Measurements from ENCODE around the gene LARP4. TPM values are rescaled to one million over a fixed set of nuclear protein-coding genes. Genes with fewer than 3 reads are reported as not detected.

The LARP4 gene
- total RNA-seq (2013), result 12.7 TPM
- polyA plus RNA-seq, result 10 to 100 TPM in 2 of 3 donors, 1 to 10 TPM in 1; 5.9 to 15.8 (median 11.7) TPM
- polyA minus RNA-seq, result 5.0 and 8.9 TPM in 2 replicates
- 23.4 to 83.9 (median 36.0) reads per million in 11 experiments for total RNA-seq

DNA sequence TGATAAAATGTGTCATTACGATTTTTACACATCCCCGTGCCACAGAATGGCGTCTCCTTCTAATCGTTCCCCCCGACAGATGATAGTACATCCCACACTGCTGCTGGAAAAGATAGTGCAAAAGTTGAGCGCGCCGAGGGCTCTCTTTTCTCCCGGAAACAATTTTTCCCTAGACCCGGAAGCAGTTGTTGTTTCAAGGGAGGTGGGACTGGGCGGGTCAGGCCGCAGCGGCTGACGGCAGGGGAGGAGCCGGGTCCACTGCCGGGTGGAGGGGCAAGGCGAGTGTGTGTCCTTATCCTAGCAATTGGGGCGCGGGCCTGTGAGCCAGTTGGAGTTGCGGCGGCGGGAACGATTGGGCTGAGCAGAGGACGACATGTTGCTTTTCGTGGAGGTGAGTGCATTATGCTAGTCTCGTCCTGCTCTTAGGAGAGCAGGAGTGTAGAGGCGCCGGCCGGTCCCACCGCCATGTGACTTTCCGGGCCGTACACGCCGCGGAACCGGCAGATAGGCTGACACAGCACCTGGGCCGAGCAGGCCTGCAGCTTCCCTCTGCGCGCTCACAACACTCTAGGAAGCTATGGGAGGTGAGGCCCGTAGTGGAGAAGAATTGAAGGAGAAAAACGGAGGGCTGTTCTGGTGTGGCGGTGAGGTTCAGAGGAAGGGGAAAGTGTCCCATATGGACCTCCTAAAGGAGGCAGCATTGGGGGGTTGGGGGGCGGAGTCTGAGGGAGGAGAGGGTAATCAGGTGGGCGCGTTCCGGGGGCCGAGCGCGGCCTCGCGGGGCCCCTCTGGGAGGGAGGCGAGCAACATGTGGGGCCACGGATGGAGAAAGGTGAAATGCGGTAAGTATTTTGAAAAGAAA lies at the start of gene LARP4:
Gene LARP4 (plus strand): TSS at position 248 of the 862 bp plus-strand sequence. CDS start 126 bp downstream, at position 374.
- H3K4me1 Mint-ChIP-seq, result peaks cover 23% of the 10 kb centered on the region
- TF ChIP-seq, protein P1, sequence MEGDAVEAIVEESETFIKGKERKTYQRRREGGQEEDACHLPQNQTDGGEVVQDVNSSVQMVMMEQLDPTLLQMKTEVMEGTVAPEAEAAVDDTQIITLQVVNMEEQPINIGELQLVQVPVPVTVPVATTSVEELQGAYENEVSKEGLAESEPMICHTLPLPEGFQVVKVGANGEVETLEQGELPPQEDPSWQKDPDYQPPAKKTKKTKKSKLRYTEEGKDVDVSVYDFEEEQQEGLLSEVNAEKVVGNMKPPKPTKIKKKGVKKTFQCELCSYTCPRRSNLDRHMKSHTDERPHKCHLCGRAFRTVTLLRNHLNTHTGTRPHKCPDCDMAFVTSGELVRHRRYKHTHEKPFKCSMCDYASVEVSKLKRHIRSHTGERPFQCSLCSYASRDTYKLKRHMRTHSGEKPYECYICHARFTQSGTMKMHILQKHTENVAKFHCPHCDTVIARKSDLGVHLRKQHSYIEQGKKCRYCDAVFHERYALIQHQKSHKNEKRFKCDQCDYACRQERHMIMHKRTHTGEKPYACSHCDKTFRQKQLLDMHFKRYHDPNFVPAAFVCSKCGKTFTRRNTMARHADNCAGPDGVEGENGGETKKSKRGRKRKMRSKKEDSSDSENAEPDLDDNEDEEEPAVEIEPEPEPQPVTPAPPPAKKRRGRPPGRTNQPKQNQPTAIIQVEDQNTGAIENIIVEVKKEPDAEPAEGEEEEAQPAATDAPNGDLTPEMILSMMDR (IDR thresholded peaks at IDR 0.05), result no peak
- peaks cover 17 to 24% of the 10 kb centered on the region in 2 donors for H3K4me1 ChIP-seq (ENCODE audit: control insufficient read depth in 1 of 2, insufficient read depth in 2 of 2, low read length in 2 of 2)
- H3K79me2 ChIP-seq (ENCODE audit: insufficient read depth, low read length), result peaks cover 50% of the 10 kb centered on the region
- H3K4me2 ChIP-seq (replicated peaks; ENCODE audit: extremely low read depth, low read length, poor library complexity, severe bottlenecking), result peak within 1 kb of the TSS; percentile 89
- whole genome bisulfite sequencing (ENCODE audit: insufficient coverage), result 0% methylated on average over 46 of the region's 54 CpGs
- H3K9me3 ChIP-seq (replicated peaks in 1 of 2; ENCODE audit: control insufficient read depth in 1 of 2, insufficient read depth in 1 of 2, low read length in 2 of 2), result no peaks in the 10 kb centered on the region
- H3K27ac ChIP-seq (ENCODE audit: low read depth in 1 of 2, low read length in 2 of 2), result peak within 1 kb of the TSS; percentile 76 to 83
- peak; percentile 81 to 84 (median 83) for DNase-seq
- no peaks in the 10 kb centered on the region for H3K27me3 ChIP-seq (ENCODE audit: control insufficient read depth in 2 of 2, insufficient read depth in 2 of 2, low read length in 2 of 2)
- peaks cover 0 to 8% (median 4%) of the 10 kb centered on the region in 3 donors for H3K27me3 Mint-ChIP-seq (ENCODE audit: low read depth in 3 of 3)
- no peaks in the 10 kb centered on the region for H3K36me3 Mint-ChIP-seq
- peak within 1 kb of the TSS; percentile 93 to 98 (median 97) for H3K27ac Mint-ChIP-seq
- peak within 1 kb of the TSS; percentile 93 to 98 for H3K4me3 Mint-ChIP-seq
- peak within 1 kb of the TSS; percentile 80 to 89 (median 82) for H3K4me3 ChIP-seq (replicated peaks in 1 of 3; ENCODE audit: low read depth in 2 of 3, low read length in 3 of 3)
- peaks cover 0 to 2% of the 10 kb centered on the region in 2 donors for H3K36me3 ChIP-seq (replicated peaks in 1 of 2; ENCODE audit: control insufficient read depth in 1 of 2, insufficient read depth in 2 of 2, low read length in 2 of 2)
- H2AFZ ChIP-seq (ENCODE audit: insufficient read depth, low read depth, low read length, poor library complexity, severe bottlenecking), result peak within 1 kb of the TSS; percentile 90
- intact Hi-C loops (cut with micrococcal nuclease), result no loop called here
- peaks cover 16% of the 10 kb centered on the region for H4K20me1 ChIP-seq (ENCODE audit: insufficient read depth, low read length)
- peak within 1 kb of the TSS; percentile 73 for H3K9ac ChIP-seq (ENCODE audit: insufficient read depth, low read length, poor library complexity, severe bottlenecking)
- H3K9me3 Mint-ChIP-seq, result peaks cover 0 to 3% (median 0%) of the 10 kb centered on the region in 7 donors

DNA sequence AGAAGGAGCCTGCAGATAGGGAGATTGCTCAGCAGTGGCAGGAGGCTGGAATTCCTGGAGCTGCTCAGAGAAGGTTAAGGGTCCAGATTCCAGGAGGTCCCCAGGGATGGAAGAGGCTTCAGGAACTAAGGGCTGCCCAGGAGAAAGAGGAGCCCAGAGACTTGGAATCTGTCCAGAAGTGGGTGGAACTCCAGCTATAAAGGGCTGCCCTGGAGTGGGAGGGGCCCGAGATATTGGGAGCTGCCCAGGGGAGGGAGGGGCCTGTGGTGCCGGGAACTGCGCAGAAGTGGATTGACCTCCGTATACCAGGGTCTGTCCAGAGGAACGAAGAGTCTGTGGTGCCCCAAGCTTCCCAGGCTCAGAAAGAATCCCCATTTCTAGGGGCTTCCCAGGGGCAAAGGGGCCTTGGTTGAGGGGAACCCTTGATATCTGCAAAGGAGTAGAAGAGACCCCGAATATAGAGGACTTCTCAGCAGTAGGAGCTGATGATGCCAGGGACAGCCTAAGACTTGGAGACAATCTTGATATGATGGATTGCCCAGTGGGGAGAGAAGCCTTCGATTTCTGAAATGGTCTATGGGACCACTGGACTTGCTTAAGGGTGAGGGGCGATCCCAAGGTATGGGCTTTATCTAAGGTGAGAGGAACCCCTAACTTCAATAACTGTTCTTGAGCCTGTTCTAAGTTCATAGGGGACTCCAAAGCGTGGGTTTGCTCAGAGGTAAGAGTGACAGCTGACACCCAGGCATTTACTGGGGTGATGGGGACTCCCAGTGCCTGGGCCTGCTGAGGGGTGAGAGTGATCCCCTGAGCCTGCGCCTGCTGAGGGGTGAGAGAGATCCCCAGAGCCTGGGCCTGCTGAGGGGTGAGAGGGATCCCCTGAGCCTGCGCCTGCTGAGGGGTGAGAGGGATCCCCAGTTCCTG lies 49.3 kb upstream of the LARP4 start:
- intact Hi-C loops (cut with micrococcal nuclease), result no loop called here
- H3K4me2 ChIP-seq (replicated peaks; ENCODE audit: extremely low read depth, low read length, poor library complexity, severe bottlenecking), result no peak overlapping the region
- no peak overlapping the region for H3K27ac Mint-ChIP-seq
- no peaks in the 10 kb centered on the region for H3K9me3 ChIP-seq (replicated peaks in 1 of 2; ENCODE audit: control insufficient read depth in 1 of 2, insufficient read depth in 1 of 2, low read length in 2 of 2)
- H3K27ac ChIP-seq (ENCODE audit: low read depth in 1 of 2, low read length in 2 of 2), result no peak overlapping the region
- peaks cover 0 to 2% (median 0%) of the 10 kb centered on the region in 3 donors for H3K27me3 Mint-ChIP-seq (ENCODE audit: low read depth in 3 of 3)
- H3K4me3 ChIP-seq (replicated peaks in 1 of 3; ENCODE audit: low read depth in 2 of 3, low read length in 3 of 3), result no peak overlapping the region
- no peak overlapping the region for H3K9ac ChIP-seq (ENCODE audit: insufficient read depth, low read length, poor library complexity, severe bottlenecking)
- no peaks in the 10 kb centered on the region for H3K36me3 ChIP-seq (replicated peaks in 1 of 2; ENCODE audit: control insufficient read depth in 1 of 2, insufficient read depth in 2 of 2, low read length in 2 of 2)
- H3K36me3 Mint-ChIP-seq, result no peaks in the 10 kb centered on the region
- H3K9me3 Mint-ChIP-seq, result no peaks in the 10 kb centered on the region
- H3K4me3 Mint-ChIP-seq, result no peak overlapping the region
- H3K79me2 ChIP-seq (ENCODE audit: insufficient read depth, low read length), result no peaks in the 10 kb centered on the region
- peaks cover 13 to 19% of the 10 kb centered on the region in 2 donors for H3K4me1 ChIP-seq (ENCODE audit: control insufficient read depth in 1 of 2, insufficient read depth in 2 of 2, low read length in 2 of 2)
- H3K27me3 ChIP-seq (ENCODE audit: control insufficient read depth in 2 of 2, insufficient read depth in 2 of 2, low read length in 2 of 2), result no peaks in the 10 kb centered on the region
- H4K20me1 ChIP-seq (ENCODE audit: insufficient read depth, low read length), result no peaks in the 10 kb centered on the region
- 100% methylated on average over 9 of the region's 11 CpGs for WGBS (ENCODE audit: insufficient coverage)
- no peaks in the 10 kb centered on the region for H3K4me1 Mint-ChIP-seq
- no peak for DNase-seq
- H2AFZ ChIP-seq (ENCODE audit: insufficient read depth, low read depth, low read length, poor library complexity, severe bottlenecking), result no peak overlapping the region
- TF ChIP-seq, protein P1 (IDR thresholded peaks at IDR 0.05), result no peak
